GM19328 (cell line): Measurements from ENCODE around the gene CMTM8.
"Not testable (repeated sequence)": the region's sequence is repeated elsewhere in the genome, so short reads cannot be mapped to it uniquely, and the experiment has no call there.

Source experiments
- ATAC-seq: cut with Tn5 transposase; IDR thresholded peaks from one replicate; pipeline ENCODE4 v1.9.1; 2021; ENCODE audit warnings: mild to moderate bottlenecking, moderate library complexity; ENCODE audit not compliant: unreplicated experiment

The CMTM8 gene, protein sequence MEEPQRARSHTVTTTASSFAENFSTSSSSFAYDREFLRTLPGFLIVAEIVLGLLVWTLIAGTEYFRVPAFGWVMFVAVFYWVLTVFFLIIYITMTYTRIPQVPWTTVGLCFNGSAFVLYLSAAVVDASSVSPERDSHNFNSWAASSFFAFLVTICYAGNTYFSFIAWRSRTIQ

DNA sequence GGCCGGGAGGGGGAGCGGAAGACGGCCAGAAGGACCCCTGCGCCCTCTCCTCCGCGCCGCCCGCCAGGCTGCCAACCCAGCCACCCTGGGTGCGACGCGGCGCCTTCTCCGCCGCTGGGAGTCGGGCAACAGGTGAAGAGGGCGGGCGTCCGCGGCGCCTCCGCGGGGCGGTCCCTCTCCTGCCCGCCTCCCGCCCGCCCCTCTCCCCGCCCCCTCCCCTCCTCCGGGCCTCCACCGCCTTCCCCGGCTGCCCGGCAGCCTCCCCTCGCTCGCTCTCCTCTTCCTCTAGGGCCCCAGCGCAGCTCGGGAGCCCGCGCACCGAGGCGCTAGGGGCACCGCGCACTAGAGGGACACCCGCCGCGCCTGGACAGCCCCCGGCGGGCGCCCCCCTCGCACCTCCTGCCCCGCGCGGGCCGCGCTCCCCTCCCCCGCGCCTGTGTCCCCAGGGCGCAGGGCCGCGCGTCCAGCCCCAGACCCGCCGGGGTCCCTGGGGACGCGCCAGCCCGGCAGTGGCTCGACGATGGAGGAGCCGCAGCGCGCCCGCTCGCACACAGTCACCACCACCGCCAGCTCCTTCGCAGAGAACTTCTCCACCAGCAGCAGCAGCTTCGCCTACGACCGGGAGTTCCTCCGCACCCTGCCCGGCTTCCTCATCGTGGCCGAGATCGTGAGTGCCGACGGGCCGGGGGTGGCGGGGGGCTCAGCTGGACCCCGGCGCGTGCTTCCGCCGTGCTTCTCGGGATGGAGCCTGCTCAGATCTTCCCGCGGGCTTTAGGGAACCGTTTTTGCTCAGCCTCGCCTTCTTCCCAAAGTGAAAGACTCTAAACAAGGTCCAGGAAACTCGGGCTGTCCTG, at the start of gene CMTM8:
CMTM8 (plus strand) TSS at position 228 of the 854 bp plus-strand sequence; CDS start at position 521, 293 bp downstream.
- ATAC-seq = peak; percentile 52

DNA sequence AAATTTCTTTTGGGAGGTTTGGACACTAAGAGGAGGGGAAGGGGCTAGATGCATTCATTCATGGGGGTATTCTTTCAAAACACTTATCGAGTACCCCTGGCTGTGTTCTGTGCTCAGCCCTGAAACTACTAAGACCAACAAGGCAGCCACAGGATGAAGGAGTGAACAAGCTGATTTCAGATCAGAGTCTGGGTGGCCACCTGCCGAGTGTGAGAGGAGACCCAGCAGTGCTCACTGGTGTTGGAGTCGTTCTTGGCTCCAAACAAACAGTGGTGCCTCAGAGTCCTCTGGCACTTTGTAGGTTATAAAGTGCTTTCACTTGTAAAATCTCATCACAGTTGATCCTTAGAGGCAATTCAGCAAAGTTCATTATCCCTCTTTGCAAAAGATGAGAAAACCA, 48.8 kb upstream of the CMTM8 start:
- no peak for ATAC-seq

DNA sequence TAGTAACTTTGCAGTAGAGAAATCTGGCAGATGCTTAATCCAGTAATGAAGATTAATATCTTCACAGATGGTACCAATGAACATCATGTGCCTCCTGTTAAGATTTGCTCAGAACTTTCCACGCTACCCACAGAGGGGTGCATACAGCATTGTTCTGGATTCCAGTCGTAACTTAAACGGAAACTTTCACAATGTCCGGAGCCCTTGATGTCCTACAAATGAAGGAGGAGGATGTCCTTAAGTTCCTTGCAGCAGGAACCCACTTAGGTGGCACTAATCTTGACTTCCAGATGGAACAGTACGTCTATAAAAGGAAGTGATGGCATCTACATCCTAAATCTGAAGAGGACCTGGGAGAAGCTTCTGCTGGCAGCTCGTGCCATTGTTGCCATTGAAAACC, 47.9 kb upstream of the CMTM8 start:
- not testable (repeated sequence) for ATAC-seq

DNA sequence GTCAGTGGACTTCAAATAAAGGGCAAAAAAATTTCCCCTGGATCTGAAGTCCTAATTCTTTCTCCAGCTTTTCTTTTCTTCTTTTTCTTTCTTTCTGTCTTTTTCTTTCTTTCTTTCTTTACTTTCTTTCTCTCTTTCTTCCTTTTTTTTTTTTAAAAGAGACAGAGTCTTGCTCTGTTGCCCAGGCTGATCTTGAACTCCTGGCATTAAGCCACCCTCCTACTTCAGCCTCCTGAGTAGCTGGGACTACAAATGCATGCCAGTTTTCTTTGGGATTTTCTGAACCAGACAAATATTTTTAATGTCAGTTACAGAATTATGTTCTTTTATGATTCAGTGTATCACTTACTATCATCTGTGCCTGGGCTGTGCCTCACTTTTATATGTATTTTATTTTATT, 45.4 kb upstream of the CMTM8 start:
- no peak for ATAC-seq

DNA sequence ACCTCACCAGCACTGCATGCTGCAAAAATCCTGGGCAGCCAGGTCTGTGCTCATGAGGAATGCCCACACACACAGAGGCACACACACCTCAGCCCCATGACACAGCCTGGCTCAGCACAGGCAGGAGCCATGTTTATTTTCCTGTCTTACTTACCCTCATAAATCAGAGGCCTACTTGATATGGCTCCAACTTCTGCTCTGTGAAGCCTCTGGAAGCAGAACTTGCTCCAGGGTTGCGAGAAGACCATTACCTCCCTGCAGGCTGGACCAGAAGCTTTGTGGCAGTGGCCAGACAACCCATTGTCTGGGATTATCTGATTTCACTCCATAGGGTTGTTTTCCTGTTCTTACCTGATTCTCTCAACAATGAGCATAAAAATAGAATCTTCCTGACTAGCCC, 43.8 kb upstream of the CMTM8 start:
- ATAC-seq = no peak

DNA sequence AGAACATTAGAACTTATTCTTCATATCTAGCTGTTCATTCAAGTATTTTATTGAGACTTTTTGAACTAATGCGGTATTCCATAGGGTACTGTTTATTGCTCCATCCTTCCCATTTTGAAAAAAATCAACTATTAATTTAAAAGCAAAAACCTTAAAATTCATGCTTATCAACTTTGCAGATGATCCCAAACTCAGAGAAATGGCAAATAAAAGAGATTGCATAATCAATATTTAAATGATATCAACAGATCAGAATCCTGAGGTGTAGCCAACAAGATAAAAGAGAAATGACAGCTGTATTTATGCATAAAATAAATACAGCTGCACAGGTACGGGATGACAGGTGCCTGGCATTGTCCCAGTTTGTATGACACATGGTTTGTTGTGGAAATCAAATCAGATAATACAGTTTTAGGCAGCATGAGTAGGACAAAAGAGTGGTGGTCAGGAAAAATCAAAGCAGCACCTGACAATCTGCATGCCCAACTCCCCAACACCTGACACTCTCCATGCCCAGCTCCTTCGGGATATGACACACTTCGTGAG, 42.4 kb upstream of the CMTM8 start:
- no peak for ATAC-seq

DNA sequence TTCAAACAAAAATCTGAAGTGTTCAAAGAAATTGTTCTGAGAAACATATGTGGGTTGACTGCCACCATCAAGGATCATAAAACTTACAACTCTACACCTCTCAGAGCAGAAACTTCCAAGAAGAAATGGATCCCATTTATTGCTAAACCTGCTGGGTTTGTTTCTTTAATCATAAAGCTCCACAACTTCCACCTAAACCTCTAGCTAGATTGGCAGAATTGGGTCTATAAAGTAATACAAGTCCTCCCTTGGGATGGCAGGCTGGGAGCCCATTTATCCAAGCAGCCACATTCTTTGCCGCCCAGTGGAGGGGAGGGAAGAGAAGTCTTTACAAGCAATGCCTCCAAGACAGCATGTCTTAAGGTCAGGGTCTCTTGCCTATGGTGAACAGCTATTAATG, 40.5 kb upstream of the CMTM8 start:
- ATAC-seq = no peak

DNA sequence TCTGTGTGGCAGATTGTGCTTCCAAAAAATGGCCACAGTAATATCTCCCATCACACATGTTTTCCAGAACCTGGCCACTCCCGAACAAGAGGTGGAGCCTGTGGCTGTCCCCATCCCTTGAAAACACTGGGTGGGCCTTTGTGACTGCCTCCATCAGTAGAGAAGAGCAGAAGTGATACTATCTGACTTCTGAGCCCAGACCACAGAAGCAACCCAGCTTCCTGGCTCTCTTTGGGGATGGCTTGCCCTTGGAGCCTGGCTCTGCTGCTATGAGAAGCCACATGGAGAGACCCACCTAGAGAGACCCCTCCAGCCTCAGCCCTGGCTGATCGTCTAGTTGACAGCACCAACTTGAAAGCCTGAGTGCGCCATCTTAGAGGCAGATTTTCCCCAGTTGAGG, 39.8 kb upstream of the CMTM8 start:
- no peak for ATAC-seq

DNA sequence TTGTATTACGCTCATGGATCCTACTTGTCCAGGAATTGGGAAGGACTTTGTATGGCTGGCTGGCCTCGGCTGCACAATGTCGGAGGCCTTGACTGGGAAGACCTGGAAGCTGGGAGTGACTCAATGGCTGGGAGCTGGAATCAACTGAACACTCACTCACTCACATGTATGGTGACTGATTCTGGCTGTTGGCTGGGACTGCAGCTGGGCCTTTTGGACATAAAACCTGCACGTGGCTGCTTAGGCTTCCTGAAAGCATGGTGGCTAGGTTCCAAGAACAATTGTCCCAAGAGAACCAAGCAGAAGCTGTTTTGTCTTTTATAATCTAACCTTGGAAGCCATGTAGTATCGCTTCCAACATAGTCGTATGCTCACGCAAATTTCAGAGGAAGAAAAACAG, 38.0 kb upstream of the CMTM8 start:
- no peak for ATAC-seq

DNA sequence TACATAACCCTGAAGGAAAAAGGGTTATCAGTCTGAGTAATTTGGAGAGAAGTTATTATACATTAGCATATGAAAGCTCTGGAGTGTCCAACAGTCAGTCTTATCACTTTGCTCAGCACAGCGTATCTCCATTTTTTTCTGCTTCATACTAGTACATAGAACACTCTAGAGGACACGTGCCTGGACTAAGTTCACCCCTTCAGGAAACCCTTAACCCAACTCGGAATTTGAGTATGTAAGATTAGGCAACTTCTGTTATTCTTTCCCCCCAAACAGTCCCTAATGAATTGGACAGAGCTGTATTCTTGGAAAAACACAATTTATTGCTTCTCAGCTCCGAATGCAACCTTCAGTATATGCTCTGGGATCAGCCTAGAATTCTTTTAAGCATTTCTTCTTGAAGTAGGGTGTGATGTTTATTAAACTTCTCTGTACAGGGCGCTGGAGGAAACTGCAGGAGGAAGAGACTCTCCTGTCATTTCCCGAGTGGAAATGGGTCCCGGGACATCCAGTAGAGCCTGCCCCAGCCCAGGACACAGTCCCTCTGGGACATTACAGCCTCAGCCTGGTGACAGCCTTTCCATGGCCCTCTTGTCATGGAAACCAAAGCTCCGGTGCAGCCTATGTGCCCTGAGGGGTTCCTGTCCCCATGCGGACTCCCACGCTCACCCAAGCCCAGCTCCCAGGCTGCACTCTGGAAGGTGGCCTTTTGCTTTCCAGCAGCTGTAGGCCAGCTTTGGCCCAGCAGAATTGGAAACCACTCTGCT, 37.3 kb upstream of the CMTM8 start:
- no peak for ATAC-seq

DNA sequence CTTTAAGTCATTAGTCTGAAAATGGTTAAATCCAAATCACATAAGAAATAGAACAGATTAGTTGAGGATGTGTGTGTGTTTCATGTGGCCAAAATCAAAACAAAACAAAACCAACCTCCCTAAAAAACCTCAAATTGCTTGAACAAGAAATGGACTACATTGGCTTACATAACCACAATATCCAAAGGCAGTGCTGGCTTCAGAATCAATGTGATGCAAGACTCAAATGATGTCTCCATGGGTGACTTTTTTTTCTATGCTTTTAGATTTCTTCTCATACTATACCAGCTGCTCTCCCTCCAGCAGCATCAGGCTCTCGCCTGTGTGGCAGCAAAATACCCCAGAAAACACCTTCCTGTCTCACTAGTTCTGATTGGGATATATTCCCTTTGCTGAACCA, 36.0 kb upstream of the CMTM8 start:
- no peak for ATAC-seq

DNA sequence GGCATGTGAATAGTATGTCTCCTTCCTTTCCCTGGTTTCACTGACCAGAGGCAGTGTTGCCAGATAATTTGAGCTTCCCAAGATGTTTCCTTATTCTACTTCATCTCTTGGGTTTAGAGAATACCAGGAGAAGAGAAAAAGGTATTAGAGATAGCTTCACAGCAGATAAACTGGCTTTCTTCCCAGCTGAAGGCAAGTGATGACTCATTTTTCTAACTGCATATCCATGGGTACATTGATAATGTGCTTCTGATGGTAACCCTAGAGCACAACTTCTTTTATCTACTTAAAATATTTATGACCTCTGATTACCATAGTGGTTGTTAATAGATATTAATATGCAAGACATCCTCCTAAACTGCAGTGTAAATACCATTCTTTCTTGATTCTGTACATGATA, 34.6 kb upstream of the CMTM8 start:
- ATAC-seq = no peak

DNA sequence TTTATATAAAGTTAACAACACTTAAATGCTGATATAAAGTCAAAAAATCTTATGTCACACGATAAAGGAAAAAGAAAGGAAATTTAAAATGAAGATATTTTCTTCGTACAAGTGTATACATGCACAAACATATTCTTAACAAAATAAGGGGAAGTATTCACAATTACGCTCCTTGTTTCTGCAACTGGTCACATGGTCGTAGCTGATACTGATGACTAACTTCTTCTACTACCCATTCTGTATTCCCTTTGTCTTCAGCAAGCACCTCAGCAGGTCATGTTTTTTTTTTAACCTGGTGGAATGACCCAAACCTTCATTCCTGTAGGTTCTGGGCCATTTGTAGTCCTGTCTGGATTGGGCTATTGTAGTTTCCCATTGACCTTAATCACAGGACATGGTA, 30.0 kb upstream of the CMTM8 start:
- no peak for ATAC-seq

DNA sequence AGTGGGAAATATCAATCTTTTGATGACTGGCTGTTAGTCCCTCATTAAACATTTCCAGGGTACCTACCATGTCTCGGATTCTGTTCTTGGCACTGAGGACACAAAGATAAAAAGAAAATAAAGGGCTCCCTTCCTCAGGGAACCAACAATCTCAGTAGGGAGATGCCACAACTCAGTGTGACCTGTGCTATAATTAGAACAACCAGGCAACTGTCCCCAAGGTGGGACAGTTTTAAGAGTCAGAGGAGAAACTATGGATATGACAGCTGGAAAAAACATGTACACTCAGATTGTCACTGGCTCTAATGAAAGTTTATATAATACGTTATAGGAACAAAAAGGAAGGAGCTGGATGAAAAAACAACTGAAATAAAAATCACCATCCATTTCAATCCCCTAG, 23.3 kb upstream of the CMTM8 start:
- no peak for ATAC-seq

DNA sequence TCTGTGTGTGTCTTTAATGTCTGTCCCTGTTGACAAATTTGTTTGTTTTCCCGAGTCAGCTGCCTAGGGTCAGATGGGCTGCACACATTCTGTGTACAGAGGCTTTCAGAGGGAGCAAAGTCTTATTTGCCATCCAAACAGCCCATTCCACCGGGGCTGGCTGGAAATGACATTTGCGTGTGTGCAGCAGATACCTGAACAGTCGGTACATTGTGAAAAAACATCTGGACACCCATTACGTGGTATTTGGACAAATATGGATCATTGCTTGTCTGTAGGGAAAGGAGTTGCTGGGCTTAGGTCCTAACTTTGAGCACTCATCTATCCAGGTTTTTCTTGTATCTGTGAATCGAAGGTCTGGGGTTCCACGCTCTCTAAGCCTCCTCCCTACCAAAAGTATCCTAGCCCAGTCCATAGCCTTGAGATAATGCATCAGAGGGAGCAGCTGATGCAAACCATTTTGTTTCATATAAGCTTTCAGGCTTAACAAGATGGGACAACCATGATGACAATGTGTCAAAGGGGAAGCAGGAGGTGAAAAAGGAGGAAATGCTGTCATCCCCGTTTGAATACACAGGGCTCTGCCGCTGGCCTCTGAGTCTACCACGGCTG, 22.2 kb upstream of the CMTM8 start:
- no peak for ATAC-seq

DNA sequence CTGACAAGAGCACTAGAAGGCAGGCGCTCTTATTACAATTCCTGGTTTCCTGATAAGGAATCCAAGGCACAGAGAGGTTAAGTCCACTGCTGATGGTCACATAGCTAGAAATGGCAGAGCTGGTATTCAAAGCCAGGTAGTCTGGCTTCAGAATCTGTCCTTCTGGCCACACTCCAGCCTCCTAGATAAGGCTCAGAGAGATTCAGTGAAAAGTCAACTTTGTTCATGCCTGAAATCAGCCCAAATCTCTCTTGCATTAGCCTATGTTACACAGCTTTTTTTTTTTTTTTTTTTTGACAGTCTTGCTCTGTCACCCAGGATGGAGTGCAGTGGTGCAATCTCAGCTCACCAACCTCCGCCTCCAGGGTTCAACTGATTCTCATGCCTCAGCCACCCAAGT, 21.1 kb upstream of the CMTM8 start:
- ATAC-seq = no peak

DNA sequence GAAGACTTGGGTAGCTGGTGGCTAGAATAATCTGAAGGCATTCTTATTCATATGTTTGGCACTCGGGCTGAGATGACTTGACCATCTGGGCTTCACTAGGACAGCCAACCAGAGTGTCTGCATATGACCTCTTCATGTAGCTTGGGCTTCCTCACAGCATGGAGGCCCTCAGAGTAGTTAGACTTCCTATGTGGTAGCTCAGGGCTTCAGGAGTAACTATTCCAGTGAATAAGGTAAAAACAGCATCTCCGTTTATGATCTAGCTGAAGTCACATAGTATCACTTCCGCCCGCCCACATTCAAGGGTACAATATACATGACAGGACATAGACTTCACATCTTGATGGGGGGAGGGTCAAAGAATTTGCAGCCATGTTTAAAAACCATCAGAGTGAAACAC, 18.9 kb upstream of the CMTM8 start:
- no peak for ATAC-seq

DNA sequence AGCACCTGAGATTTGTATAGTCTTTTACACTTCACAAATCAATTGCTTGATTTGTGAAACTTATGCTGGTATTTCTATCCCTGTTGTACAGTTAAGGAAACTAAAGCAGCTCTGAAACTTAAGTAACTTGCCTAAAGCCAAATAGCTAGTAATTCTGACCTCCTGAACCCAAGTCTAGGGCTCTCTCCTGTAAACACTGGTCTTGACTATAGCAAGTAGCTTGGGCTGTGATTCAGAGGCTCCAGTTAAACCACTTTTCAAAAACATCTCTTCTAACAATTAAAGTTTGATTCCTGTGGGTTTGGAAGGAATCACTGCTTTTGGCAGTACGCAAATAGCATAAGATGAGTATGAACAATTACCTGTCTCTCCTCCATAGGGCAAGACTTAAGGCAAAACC, 18.5 kb upstream of the CMTM8 start:
- no peak for ATAC-seq

DNA sequence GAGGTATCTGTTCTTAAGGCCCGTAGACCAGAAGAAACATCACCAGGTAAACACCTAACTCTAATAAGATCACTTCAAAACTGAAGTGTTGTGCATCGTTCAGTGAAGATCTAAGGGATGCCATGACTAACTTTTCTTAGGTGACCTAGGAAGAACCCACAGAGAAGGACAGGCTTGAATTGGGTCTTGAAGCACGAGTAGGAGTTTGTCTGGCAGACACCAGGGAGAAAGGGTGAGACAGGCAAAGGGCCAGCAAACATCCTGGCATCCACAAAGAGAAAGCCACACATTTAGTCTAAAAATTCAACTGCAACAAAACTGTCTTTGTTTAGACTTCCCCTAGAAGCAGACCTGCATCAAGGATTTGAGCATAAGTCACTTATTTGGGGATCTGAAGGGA, 15.5 kb upstream of the CMTM8 start:
- no peak for ATAC-seq

DNA sequence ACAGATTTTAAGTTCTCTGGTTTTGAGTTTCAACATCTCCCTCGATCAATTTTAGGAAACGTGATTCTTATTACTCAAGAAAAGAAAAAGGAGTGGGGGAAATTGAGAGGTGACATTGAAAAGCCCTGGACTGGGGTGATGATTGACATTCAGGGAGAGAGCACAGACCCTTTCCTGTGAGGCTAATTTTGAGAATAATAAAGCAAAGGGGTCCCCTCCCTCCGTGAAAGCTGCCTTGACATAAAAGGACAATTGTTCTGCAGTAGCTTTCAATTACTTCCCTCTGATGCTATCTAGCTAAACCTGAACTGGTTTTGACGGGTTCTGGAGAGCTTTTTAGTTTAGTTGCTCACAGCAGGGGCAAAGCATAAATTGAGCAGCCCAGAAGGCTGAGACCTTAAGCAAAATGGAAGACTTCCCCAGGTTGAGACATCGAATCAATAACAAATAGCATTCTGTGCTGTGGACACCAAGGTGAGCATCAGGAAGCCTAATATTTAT, 14.4 kb upstream of the CMTM8 start:
- ATAC-seq = no peak

DNA sequence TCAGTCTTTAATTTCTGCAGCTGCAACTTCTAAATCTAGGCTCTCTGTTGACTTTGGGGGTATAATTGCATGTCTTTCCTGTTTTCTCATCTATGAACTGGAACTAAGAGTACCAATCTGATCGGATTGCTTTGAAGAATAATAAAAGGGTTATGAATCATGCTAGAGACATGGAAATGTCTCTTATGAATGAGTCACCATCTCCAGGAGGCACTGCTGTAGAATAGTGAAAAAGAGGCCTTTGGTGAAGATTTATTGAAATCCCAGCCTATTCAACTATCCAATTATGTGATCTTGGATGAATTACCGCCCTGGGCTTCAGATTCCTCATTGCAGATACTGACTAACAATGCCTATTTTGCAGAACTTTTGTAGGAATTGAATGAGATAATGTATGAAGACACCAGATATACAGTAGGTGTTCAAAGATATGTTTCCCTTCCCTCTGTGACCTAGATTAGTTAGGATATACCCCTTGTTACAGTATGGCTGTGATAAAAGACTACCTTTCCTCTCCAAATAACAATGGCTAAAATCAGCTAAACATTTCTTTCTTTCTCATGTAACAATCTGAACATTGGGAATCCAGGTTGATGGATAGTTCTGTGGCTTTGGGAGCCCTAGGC, 11.5 kb upstream of the CMTM8 start:
- ATAC-seq = no peak
